Activated B cell treated with CpG ODN at 0.5 μM for 24 hours (primary cell): ENCODE measurements around the gene BEAN1. TPM values are rescaled to one million over a fixed set of nuclear protein-coding genes. Genes with fewer than 3 reads are reported as not detected.
"Not testable (repeated sequence)": the region's sequence is repeated elsewhere in the genome, so short reads cannot be mapped to it uniquely, and the experiment has no call there.

Source experiments
- ATAC-seq: fragments of 200-7000 bp; cut with Tn5 transposase; one replicate; pipeline ENCODE4 v1.10.0; 2021; ENCODE audit warnings: low read depth, mild to moderate bottlenecking, moderate library complexity
- CTCF ChIA-PET: fragments of 350-600 bp; sonication (Branson Sonifier 250); formaldehyde crosslinking; loops from one replicate; lab custom pipeline; 2021; ENCODE audit warnings: antibody characterized with exemption; lab: Charles Lee
- POLR2A ChIA-PET: fragments of 350-600 bp; sonication (Branson Sonifier 250); formaldehyde crosslinking; loops from one replicate; lab custom pipeline; 2021; ENCODE audit warnings: antibody characterized with exemption; lab: Charles Lee
- DNase-seq: peaks from one replicate; pipeline ENCODE4 v3.0.0; 2022
- H3K27ac Mint-ChIP-seq: one replicate; pipeline ENCODE4 v1.8.0; 2020; ENCODE audit warnings: mixed read lengths
- H3K27me3 Mint-ChIP-seq: one replicate; pipeline ENCODE4 v1.8.0; 2021; ENCODE audit warnings: mixed read lengths
- H3K36me3 Mint-ChIP-seq: one replicate; pipeline ENCODE4 v1.8.0; 2021; ENCODE audit warnings: low read depth, mixed read lengths
- H3K4me1 Mint-ChIP-seq: one replicate; pipeline ENCODE4 v1.8.0; 2021; ENCODE audit warnings: mixed read lengths
- H3K4me3 Mint-ChIP-seq: one replicate; pipeline ENCODE4 v1.8.0; 2020; ENCODE audit warnings: mild to moderate bottlenecking, mixed read lengths
- H3K9me3 Mint-ChIP-seq: one replicate; pipeline ENCODE4 v1.8.0; 2020; ENCODE audit warnings: mixed read lengths
- intact Hi-C: fragments of 100-400 bp; cut with micrococcal nuclease; formaldehyde crosslinking; loops from one replicate; pipeline ENCODE4 v1.15.1; 2024
- total RNA-seq: library from RNA; stranded (reverse); gene quantifications from 2 replicates; pipeline ENCODE4 v1.2.3, GENCODE V29; 2022
- TF ChIP-seq, protein P1 (sequence below): fragments of 200-600 bp; IDR thresholded peaks from one replicate; pipeline ENCODE4 v1.8.0; 2022; ENCODE audit warnings: antibody characterized with exemption, mild to moderate bottlenecking

BEAN1 gene
- total RNA-seq, 1 donor from 2014 or later, result not detected

DNA sequence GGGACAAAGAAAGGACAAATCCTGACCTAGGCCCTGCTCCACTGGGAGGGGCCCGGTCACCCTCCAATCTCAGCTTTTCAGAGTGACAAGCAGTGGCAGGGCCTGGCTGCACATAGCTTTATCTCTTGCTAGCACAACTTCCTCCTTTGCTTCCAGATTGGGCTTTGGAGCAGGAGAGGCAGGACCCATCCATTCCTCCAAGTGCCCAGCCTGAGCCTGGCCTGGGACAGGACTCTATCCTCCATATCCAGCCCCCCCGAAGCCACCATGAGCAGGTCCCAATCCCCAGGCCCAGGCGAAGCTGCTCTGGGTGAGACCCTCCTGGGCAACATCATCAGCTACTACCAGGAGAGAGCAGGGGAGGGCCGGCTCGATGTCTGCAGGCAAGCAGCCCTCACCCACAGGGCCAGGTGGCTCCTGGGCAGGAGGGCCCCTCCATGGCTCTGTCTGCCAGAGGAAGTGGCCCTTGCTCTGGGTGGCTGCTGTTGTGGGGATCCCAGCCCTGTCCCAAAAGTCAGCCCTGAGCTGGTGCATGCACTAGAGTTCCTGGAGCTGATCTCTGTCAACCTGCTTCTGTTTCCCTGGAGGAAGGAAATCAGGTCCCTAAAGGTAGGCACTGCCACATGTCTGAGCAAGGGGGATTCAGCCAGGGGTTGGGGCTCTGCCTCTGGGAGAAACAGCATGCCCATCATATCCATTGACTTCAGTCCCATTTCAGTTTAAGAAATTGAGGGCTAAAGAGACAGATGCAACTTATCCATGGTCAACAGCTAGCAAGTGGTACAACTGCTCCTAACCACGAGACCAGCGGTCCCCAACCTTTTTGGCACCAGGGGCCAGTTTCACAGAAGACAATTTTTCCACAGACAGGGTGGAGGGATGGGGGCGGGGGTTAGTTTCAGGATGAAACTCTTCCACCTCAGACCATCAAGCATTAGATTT, 64.0 kb downstream of the BEAN1 start:
- TF ChIP-seq, protein P1, sequence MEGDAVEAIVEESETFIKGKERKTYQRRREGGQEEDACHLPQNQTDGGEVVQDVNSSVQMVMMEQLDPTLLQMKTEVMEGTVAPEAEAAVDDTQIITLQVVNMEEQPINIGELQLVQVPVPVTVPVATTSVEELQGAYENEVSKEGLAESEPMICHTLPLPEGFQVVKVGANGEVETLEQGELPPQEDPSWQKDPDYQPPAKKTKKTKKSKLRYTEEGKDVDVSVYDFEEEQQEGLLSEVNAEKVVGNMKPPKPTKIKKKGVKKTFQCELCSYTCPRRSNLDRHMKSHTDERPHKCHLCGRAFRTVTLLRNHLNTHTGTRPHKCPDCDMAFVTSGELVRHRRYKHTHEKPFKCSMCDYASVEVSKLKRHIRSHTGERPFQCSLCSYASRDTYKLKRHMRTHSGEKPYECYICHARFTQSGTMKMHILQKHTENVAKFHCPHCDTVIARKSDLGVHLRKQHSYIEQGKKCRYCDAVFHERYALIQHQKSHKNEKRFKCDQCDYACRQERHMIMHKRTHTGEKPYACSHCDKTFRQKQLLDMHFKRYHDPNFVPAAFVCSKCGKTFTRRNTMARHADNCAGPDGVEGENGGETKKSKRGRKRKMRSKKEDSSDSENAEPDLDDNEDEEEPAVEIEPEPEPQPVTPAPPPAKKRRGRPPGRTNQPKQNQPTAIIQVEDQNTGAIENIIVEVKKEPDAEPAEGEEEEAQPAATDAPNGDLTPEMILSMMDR, result no peak
- H3K4me1 Mint-ChIP-seq, result peaks cover 4% of the 10 kb centered on the region
- H3K4me3 Mint-ChIP-seq, result no peak overlapping the region
- H3K27me3 Mint-ChIP-seq, result peaks cover 2% of the 10 kb centered on the region
- DNase-seq (peak; percentile 13), ATAC-seq (no peak)
- no peak overlapping the region for H3K27ac Mint-ChIP-seq
- no peaks in the 10 kb centered on the region for H3K36me3 Mint-ChIP-seq
- ChIA-PET CTCF (interaction anchor here (0.6 kb wide), 1 partner anchor 63 kb away, joined by 3 read pairs; no protein-coding TSS in a partner anchor), POLR2A (no interaction called here)
- H3K9me3 Mint-ChIP-seq, result no peaks in the 10 kb centered on the region
- intact Hi-C loops, result no loop called here

DNA sequence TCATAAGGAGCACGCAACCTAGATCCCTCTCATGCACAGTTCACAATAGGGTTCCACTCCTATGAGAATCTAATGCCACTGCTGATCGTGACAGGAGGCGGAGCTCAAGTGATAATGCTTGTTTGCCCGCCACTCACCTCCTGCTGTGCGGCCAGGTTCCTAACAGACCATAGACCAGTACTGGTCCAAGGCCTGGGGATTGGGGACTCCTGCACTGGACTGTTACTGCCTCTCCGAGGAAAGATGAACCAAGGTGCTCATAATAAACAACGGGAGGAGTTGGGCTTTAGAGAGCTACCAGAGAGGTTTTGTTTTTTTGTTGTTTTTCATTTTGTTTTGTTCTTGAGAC, 64.6 kb downstream of the BEAN1 start:
- ChIA-PET POLR2A (no interaction called here), CTCF (no interaction called here)
- intact Hi-C loops, result no loop called here
- Mint-ChIP-seq H3K4me3 (no peak overlapping the region), H3K9me3 (no peaks in the 10 kb centered on the region), H3K4me1 (peaks cover 4% of the 10 kb centered on the region), H3K27me3 (peaks cover 2% of the 10 kb centered on the region), H3K27ac (no peak overlapping the region), H3K36me3 (no peaks in the 10 kb centered on the region)
- DNase-seq (no peak), ATAC-seq (no peak)
- TF ChIP-seq, protein P1, result no peak

DNA sequence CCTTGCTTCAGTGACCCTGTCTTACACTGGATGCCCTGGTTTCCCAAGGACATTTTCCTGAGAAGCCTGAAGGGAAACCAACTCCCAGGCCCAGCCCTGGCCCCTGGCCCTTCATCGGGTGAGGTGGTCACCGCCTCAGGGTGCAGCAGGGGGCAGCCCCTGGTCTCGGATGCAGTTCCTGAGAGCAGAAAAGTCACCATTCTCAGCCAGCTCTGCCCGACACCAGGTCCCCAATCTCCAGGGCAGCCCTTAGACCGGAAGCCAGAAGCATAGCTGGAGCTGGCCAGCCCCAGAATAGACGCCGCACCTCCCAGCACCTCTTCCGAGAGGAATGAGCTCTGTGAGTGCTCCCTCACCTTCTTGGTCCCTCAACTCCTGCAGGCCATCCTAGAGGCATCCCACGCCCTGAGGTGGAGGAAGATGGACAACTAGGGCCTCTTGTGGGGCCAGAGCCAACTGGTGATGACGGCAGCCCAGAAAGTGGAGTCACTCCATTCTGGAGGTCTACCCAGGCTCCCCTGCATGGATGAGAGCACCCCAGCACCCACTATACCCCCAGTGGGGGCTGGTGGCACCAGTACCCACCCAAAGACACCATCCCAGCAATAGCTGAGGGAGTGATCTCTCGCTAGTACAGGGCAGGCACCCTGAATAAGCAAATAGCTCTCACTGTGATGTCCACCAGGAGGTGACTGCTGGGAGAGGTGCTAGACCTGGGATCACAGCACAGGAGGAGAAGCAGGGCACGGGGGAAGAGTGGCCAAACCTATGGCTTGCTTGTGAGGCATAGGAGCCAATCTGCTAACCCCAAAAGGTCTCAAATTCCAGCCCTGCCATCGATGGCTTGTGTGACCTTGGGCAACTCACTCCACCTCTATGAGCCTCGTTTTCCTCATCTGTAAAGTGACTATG, 66.7 kb downstream of the BEAN1 start:
- H3K9me3 Mint-ChIP-seq, result no peaks in the 10 kb centered on the region
- no peak for ATAC-seq
- peaks cover 2% of the 10 kb centered on the region for H3K27me3 Mint-ChIP-seq
- intact Hi-C loops, result no loop called here
- no peaks in the 10 kb centered on the region for H3K36me3 Mint-ChIP-seq
- CTCF ChIA-PET, result no interaction called here
- TF ChIP-seq, protein P1, result no peak
- H3K27ac Mint-ChIP-seq, result no peak overlapping the region
- H3K4me1 Mint-ChIP-seq, result peaks cover 4% of the 10 kb centered on the region
- no peak overlapping the region for H3K4me3 Mint-ChIP-seq
- DNase-seq, result peak; percentile 13
- POLR2A ChIA-PET, result no interaction called here

DNA sequence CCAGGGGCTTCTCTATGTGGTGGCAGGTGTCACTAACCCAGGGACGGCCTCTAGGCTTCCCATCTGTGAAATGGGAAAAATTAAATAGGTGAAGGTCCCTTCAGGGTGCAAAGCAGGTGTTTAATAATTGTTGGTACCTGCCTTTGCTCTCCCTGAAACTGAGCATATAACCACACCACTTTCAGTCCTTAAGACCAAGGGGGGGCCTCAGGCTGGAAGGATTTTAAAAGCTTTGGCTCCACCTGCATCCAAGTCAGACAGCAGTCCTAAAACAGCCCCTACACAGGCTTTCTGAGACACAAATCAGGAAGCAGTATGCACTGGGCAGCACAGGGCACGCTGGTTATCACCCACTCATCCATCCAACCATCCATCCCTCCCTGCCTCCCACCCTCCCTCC, 67.8 kb downstream of the BEAN1 start:
- CTCF ChIA-PET, result no interaction called here
- Mint-ChIP-seq H3K36me3 (no peaks in the 10 kb centered on the region), H3K27me3 (peaks cover 2% of the 10 kb centered on the region), H3K9me3 (no peaks in the 10 kb centered on the region), H3K4me1 (peaks cover 8% of the 10 kb centered on the region), H3K27ac (no peak overlapping the region), H3K4me3 (no peak overlapping the region)
- ATAC-seq (no peak), DNase-seq (no peak)
- TF ChIP-seq, protein P1, result no peak
- POLR2A ChIA-PET, result no interaction called here
- intact Hi-C loops, result no loop called here

DNA sequence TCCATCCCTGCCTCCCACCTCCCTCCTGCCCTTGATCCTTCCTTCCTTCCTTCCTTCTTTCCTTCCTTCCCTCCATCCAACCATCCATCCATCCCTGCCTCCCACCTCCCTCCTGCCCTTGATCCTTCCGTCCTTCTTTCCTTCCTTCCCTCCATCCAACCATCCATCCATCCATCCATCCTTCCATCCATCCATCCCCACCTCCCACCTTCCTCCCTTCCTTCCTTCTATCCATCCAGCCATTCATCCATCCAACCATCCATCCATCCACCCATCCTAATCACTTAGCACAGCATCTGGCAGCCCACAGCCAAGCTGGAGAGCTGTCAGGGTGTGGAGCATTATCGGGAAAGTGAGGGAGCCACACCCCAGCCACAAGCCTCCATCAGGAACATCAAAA, 68.3 kb downstream of the BEAN1 start:
- CTCF ChIA-PET, result no interaction called here
- Mint-ChIP-seq H3K36me3 (no peaks in the 10 kb centered on the region), H3K4me3 (no peak overlapping the region), H3K27me3 (peaks cover 2% of the 10 kb centered on the region), H3K9me3 (no peaks in the 10 kb centered on the region), H3K27ac (no peak overlapping the region), H3K4me1 (peaks cover 10% of the 10 kb centered on the region)
- no peak for ATAC-seq
- no peak for DNase-seq
- POLR2A ChIA-PET, result no interaction called here
- TF ChIP-seq, protein P1, result no peak
- intact Hi-C loops, result no loop called here

DNA sequence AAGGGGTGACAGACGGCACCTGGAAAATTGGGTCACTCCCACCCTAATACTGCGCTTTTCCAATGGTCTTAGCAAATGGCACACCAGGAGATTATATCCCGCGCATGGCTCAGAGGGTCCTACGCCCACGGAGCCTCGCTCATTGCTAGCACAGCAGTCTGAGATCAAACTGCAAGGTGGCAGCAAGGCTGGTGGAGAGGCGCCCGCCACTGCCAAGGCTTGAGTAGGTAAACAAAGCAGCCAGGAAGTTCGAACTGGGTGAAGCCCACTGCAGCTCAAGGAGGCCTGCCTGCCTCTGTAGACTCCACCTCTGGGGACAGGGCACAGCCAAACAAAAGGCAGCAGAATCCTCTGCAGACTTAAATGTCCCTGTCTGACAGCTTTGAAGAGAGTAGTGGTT, 69.1 kb downstream of the BEAN1 start:
- H3K27me3 Mint-ChIP-seq, H3K4me1 Mint-ChIP-seq, intact Hi-C loops, ATAC-seq, H3K4me3 Mint-ChIP-seq, CTCF ChIA-PET, H3K36me3 Mint-ChIP-seq, DNase-seq, H3K9me3 Mint-ChIP-seq, H3K27ac Mint-ChIP-seq, POLR2A ChIA-PET: not testable (repeated sequence)

DNA sequence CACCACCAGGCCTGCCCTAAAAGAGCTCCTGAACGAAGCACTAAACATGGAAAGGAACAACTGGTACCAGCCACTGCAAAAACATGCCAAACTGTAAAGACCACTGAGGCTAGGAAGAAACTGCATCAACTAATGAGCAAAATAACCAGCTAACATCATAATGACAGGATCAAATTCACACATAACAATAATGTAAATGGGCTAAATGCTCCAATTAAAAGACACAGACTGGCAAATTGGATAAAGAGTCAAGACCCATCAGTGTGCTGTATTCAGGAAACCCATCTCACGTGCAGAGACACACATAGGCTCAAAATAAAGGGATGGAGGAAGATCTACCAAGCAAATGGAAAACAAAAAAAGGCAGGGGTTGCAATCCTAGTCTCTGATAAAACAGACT, 70.8 kb downstream of the BEAN1 start:
- ATAC-seq, H3K36me3 Mint-ChIP-seq, DNase-seq, POLR2A ChIA-PET, H3K27ac Mint-ChIP-seq, H3K4me3 Mint-ChIP-seq, H3K27me3 Mint-ChIP-seq, intact Hi-C loops, H3K9me3 Mint-ChIP-seq, H3K4me1 Mint-ChIP-seq: not testable (repeated sequence)
- CTCF ChIA-PET, result interaction anchor here (0.6 kb wide), 1 partner anchor 150 kb away, joined by 3 read pairs; no protein-coding TSS in a partner anchor
